A549 (cell line): ENCODE measurements around the gene ASPG. TPM values are rescaled to one million over a fixed set of nuclear protein-coding genes. Genes with fewer than 3 reads are reported as not detected.

Experiments used
- ATAC-seq, 2 experiments: fragments of 200-7000 bp in 1 of 2; fragments of >200 bp in 1 of 2; cut with Nextera tagmentation in 1 of 2; cut with Tn5 transposase in 1 of 2; 3 replicates each; pipeline versions ENCODE4 v1.8.0 to v1.9.1; 2018 to 2020; ENCODE audit warnings: mild to moderate bottlenecking in 1 of 2, moderate library complexity in 1 of 2
- CTCF ChIA-PET: fragments of 300-600 bp; sonication (Branson Sonifier 250); formaldehyde crosslinking; extraction: SDS; loops from one replicate; lab custom pipeline; 2021; ENCODE audit warnings: antibody characterized with exemption, inconsistent platforms; lab: Yijun Ruan, JAX
- POLR2A ChIA-PET: fragments of 350-600 bp; formaldehyde crosslinking; extraction: SDS; loops from one replicate; lab custom pipeline; 2021; ENCODE audit warnings: antibody characterized with exemption, inconsistent platforms; lab: Yijun Ruan, JAX
- DNase-seq, 2 experiments: peaks; one replicate each; pipeline versions ENCODE4 v3.0.0 to v3.0.0-alpha.2; 2011 to 2016; ENCODE audit warnings: low read depth in 1 of 2, low spot score in 1 of 2
- FAIRE-seq: peaks from 2 replicates; lab custom pipeline; 2011; peaks lifted over from hg19 to GRCh38; lab: Jason Lieb, UNC
- H3K27ac ChIP-seq, 2 experiments: fragments of >200 bp; sonication (Bioruptor Twin); formaldehyde crosslinking; 3 replicates each; pipeline ENCODE4 v1.5.1; 2016 to 2017
- H3K4me1 ChIP-seq: fragments of >200 bp; sonication (Bioruptor Twin); formaldehyde crosslinking; 3 replicates; pipeline ENCODE4 v1.6.1; 2016
- H3K4me2 ChIP-seq: fragments of >200 bp; sonication (Bioruptor Twin); formaldehyde crosslinking; 3 replicates; pipeline ENCODE4 v1.6.1; 2016
- H3K4me3 ChIP-seq: fragments of >200 bp; sonication (Bioruptor Twin); formaldehyde crosslinking; 3 replicates; pipeline ENCODE4 v1.5.1; 2016
- H3K9me3 ChIP-seq: fragments of >200 bp; sonication (Bioruptor Twin); formaldehyde crosslinking; 3 replicates; pipeline ENCODE4 v1.6.1; 2016
- ATOH8 ChIP-seq: fragments of 250-450 bp; sonication (Bioruptor Pico); IDR thresholded peaks from 2 replicates; pipeline ENCODE4 v1.5.0; 2020; ENCODE audit warnings: low read depth, mild to moderate bottlenecking, moderate library complexity
- CHD2 ChIP-seq: fragments of 150-350 bp; IDR thresholded peaks from 2 replicates; pipeline ENCODE4 v1.6.1; 2014; ENCODE audit warnings: low read length; ENCODE audit not compliant: partially characterized antibody
- EHF ChIP-seq: fragments of 250-450 bp; sonication (Bioruptor Pico); IDR thresholded peaks from 2 replicates; pipeline ENCODE4 v1.5.0; 2020; ENCODE audit warnings: mild to moderate bottlenecking
- EHMT2 ChIP-seq: fragments of 200-600 bp; sonication (generic); IDR thresholded peaks from 2 replicates; pipeline ENCODE4 v1.6.1; 2016; ENCODE audit warnings: antibody characterized with exemption, low read depth, mild to moderate bottlenecking, moderate library complexity
- ESRRA ChIP-seq: fragments of 150-350 bp; IDR thresholded peaks from 2 replicates; pipeline ENCODE4 v1.6.1; 2014; ENCODE audit warnings: mild to moderate bottlenecking, low read length, borderline replicate concordance
- HEYL ChIP-seq: fragments of 250-450 bp; sonication (Bioruptor Pico); IDR thresholded peaks from 2 replicates; pipeline ENCODE4 v1.8.0; 2021; ENCODE audit warnings: mild to moderate bottlenecking, moderate library complexity
- HMGXB4 ChIP-seq: fragments of 250-450 bp; sonication (Bioruptor Pico); IDR thresholded peaks from 2 replicates; pipeline ENCODE4 v1.5.0; 2021; ENCODE audit warnings: mild to moderate bottlenecking, moderate library complexity, borderline replicate concordance
- HOXA7 ChIP-seq: fragments of 250-450 bp; sonication (Bioruptor Pico); IDR thresholded peaks from 2 replicates; pipeline ENCODE4 v1.5.0; 2020; ENCODE audit warnings: mild to moderate bottlenecking, moderate library complexity
- JUN ChIP-seq, 2 experiments: fragments of >200 bp; sonication (Bioruptor Twin); formaldehyde crosslinking; IDR thresholded peaks; 2 replicates in 1 of 2; 3 replicates in 1 of 2; pipeline ENCODE4 v1.6.1; 2016 to 2017
- NFE2L2 ChIP-seq: fragments of 150-350 bp; conservative IDR thresholded peaks from 2 replicates; pipeline ENCODE4 v1.6.1; 2014; ENCODE audit warnings: low read length
- PHF8 ChIP-seq: fragments of 200-600 bp; sonication (generic); IDR thresholded peaks from 2 replicates; pipeline ENCODE4 v1.6.1; 2016; ENCODE audit warnings: low read depth, mild to moderate bottlenecking, antibody characterized with exemption, moderate library complexity, borderline replicate concordance
- POLR2A ChIP-seq: IDR thresholded peaks from 2 replicates; pipeline ENCODE4 v1.6.1; 2012; ENCODE audit warnings: mild to moderate bottlenecking, low read length
- POLR2AphosphoS2 ChIP-seq: conservative IDR thresholded peaks from 2 replicates; pipeline ENCODE4 v1.6.1; 2012; ENCODE audit warnings: low read length, improper control_type of control experiment, inconsistent platforms
- RCOR1 ChIP-seq: fragments of 150-350 bp; IDR thresholded peaks from 2 replicates; pipeline ENCODE4 v1.6.1; 2014; ENCODE audit warnings: antibody characterized with exemption, low read length, low read depth
- RFX5 ChIP-seq: fragments of 450-650 bp; IDR thresholded peaks from 2 replicates; pipeline ENCODE4 v1.7.1; 2014; ENCODE audit warnings: antibody characterized with exemption, mild to moderate bottlenecking, moderate library complexity
- TFCP2L1 ChIP-seq: fragments of 250-450 bp; sonication (Bioruptor Pico); IDR thresholded peaks from 2 replicates; pipeline ENCODE4 v1.5.0; 2021; ENCODE audit warnings: mild to moderate bottlenecking
- USF2 ChIP-seq: fragments of 450-650 bp; IDR thresholded peaks from 2 replicates; pipeline ENCODE4 v1.6.1; 2014; ENCODE audit warnings: antibody characterized with exemption
- ZSCAN20 ChIP-seq: fragments of 250-450 bp; sonication (Bioruptor Pico); IDR thresholded peaks from 2 replicates; pipeline ENCODE4 v1.8.0; 2022; ENCODE audit warnings: mild to moderate bottlenecking, moderate library complexity
- WGBS: methylation state at CpG from one replicate; pipeline ENCODE4 v1.1.6; 2017; ENCODE audit errors: missing lambda C conversion rate; 5-methylcytosine and 5-hydroxymethylcytosine counted together
- polyA plus RNA-seq, 4 experiments: library from polyadenylated mRNA; depleted of rRNA in 3 of 4; stranded (reverse); fragments of >200 nt; fragmentation: RNase III in 1 of 4; extraction: RNeasy Plus Mini Kit Qiagen cat#74134 plus additional on column Dnase treatment in 1 of 4; gene quantifications; 2 replicates in 3 of 4; 3 replicates in 1 of 4; pipeline ENCODE4 v1.2.3, GENCODE V29; 2011 to 2017

ASPG gene
- polyA plus RNA-seq, 2 of the 4 experiments (the other 2 are of a cell fraction) = not detected

- ChIA-PET CTCF (interaction anchor here (0.9 to 4.6 kb wide), 6 partner anchors 15 to 449 kb away, joined by 3 to 19 read pairs (median 4); no protein-coding TSS in a partner anchor), POLR2A (no interaction called here)
- no peak for TF ChIP-seq ZSCAN20 (CRISPR knock-in tag)
- no peak for TF ChIP-seq HOXA7 (CRISPR knock-in tag)
- TF ChIP-seq PHF8 = no peak
- TF ChIP-seq USF2 = no peak
- 36% methylated on average over 11 of the region's 11 CpGs for WGBS
- Histone ChIP-seq H3K4me3 (no peak overlapping the region), H3K4me2 (no peak overlapping the region), H3K9me3 (no peaks in the 10 kb centered on the region), H3K4me1 (peaks cover 5% of the 10 kb centered on the region; the same call in 2 of the 3 replicates), H3K27ac (no peak overlapping the region)
- DNase-seq (no peak), ATAC-seq (no peak), FAIRE-seq (no peak)
These were observed 29.7 kb downstream of the ASPG start for GRCh38 chr14:104115131-104115600.

GRCh38 chr14:104115691-104116287 is 30.3 kb downstream of the ASPG start:
- peaks cover 5% of the 10 kb centered on the region; the same call in 2 of the 3 replicates for H3K4me1 ChIP-seq
- ATAC-seq = no peak
- ChIA-PET CTCF (interaction anchor here (0.9 to 4.6 kb wide), 5 partner anchors 15 to 448 kb away, joined by 3 to 19 read pairs (median 3); no protein-coding TSS in a partner anchor), POLR2A (no interaction called here)
- peak overlapping the region; percentile 96; the same call in 2 of the 3 replicates for H3K4me2 ChIP-seq
- WGBS = 29% methylated on average over 6 of the region's 9 CpGs
- no peak overlapping the region for H3K27ac ChIP-seq
- no peak for DNase-seq
- H3K4me3 ChIP-seq = peak overlapping the region; percentile 54; the same call in 2 of the 3 replicates
- H3K9me3 ChIP-seq = no peaks in the 10 kb centered on the region
- TF ChIP-seq EHMT2 (no peak), RCOR1 (no peak), PHF8 (no peak), CHD2 (no peak), ATOH8 (no peak), POLR2A (no peak), POLR2AphosphoS2 (no peak), NFE2L2 (no peak), EHF (no peak), JUN (IDR thresholded peaks at IDR 0.05) (no peak), HMGXB4 (CRISPR knock-in tag) (no peak), USF2 (no peak), TFCP2L1 (no peak)
- FAIRE-seq = no peak

GRCh38 chr14:104116288-104116755 is 30.8 kb downstream of the ASPG start:
- TF ChIP-seq HEYL (CRISPR knock-in tag) = no peak
- no peak for TF ChIP-seq TFCP2L1
- no peak for TF ChIP-seq JUN (IDR thresholded peaks at IDR 0.05)
- no peak for TF ChIP-seq HMGXB4 (CRISPR knock-in tag)
- no peak for TF ChIP-seq RFX5
- no peak for TF ChIP-seq ESRRA
- Histone ChIP-seq H3K27ac (peak overlapping the region; percentile 31 to 72; a peak in 5 of 6 replicates), H3K4me3 (peak overlapping the region; percentile 54), H3K4me2 (peak overlapping the region; percentile 96), H3K9me3 (no peaks in the 10 kb centered on the region), H3K4me1 (peaks cover 5% of the 10 kb centered on the region; the same call in 2 of the 3 replicates)
- ATAC-seq = no peak
- no peak for DNase-seq
- FAIRE-seq = no peak
- POLR2A ChIA-PET = no interaction called here
- CTCF ChIA-PET = interaction anchor here (1.4 to 4.6 kb wide), 2 partner anchors 16 to 22 kb away, joined by 3 to 19 read pairs; no protein-coding TSS in a partner anchor
- WGBS = 8% methylated on average over 8 of the region's 19 CpGs
